Measurements from ENCODE around the gene DPYSL4.

Gene DPYSL4

GRCh38 chr10:132150777-132151176 lies 36.0 kb upstream of the DPYSL4 start:
- TF ChIP-seq CTCF (IDR thresholded peaks at IDR 0.05; ENCODE audit: insufficient read depth, low read depth, low read length, missing control alignments) = no peak
- DNase-seq (ENCODE audit: low read depth) = no peak
- no peak overlapping the region for H3K4me3 ChIP-seq (ENCODE audit: low read length)

- no peak for TF ChIP-seq CTCF (IDR thresholded peaks at IDR 0.05; ENCODE audit: insufficient read depth, low read depth, low read length, missing control alignments)
- no peak overlapping the region for H3K4me3 ChIP-seq (ENCODE audit: low read length)
- DNase-seq (ENCODE audit: low read depth) = no peak
Observed at GRCh38 chr10:132151286-132151950, 35.3 kb upstream of the DPYSL4 start.

- DNase-seq (ENCODE audit: low read depth) = no peak
- no peak overlapping the region for H3K4me3 ChIP-seq (ENCODE audit: low read length)
- TF ChIP-seq CTCF (IDR thresholded peaks at IDR 0.05; ENCODE audit: insufficient read depth, low read depth, low read length, missing control alignments) = no peak
Observed at GRCh38 chr10:132151951-132152505, 34.7 kb upstream of the DPYSL4 start.

- TF ChIP-seq CTCF (IDR thresholded peaks at IDR 0.05; ENCODE audit: insufficient read depth, low read depth, low read length, missing control alignments) = no peak
- H3K4me3 ChIP-seq (ENCODE audit: low read length) = no peak overlapping the region
- DNase-seq (ENCODE audit: low read depth) = no peak
Observed at GRCh38 chr10:132152896-132153580, 33.7 kb upstream of the DPYSL4 start.

- no peak for TF ChIP-seq CTCF (IDR thresholded peaks at IDR 0.05; ENCODE audit: insufficient read depth, low read depth, low read length, missing control alignments)
- DNase-seq (ENCODE audit: low read depth) = no peak
Observed at GRCh38 chr10:132153616-132154217, 33.0 kb upstream of the DPYSL4 start.

GRCh38 chr10:132154440-132154839 lies 32.3 kb upstream of the DPYSL4 start:
- no peak overlapping the region for H3K4me3 ChIP-seq (ENCODE audit: low read length)
- no peak for TF ChIP-seq CTCF (IDR thresholded peaks at IDR 0.05; ENCODE audit: insufficient read depth, low read depth, low read length, missing control alignments)
- DNase-seq (ENCODE audit: low read depth) = no peak

More at GRCh38 chr10:132153616-132154217, 33.0 kb upstream of the DPYSL4 start:
- no peak overlapping the region for H3K4me3 ChIP-seq (ENCODE audit: low read length)
